ENCODE results near the gene C1orf226.

DNA sequence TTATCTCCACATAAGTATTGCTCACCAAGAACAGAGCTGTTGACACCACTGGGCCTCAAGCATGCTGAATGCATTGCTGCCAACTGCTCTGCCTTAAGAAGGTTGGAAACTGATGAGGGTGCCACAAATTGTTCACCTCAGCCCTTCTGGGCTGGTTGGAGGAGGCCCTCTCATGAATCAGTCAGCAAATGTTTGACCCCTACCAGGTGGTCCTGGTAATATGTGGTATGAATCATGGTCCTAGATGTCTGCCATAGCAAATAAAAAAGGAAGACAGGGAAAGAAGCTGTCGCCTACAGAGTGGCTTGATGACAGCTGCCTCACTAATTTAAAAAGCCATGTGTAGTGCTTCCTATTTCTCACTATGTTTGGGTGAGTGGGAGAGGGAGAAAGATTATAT is 17.0 kb upstream of the C1orf226 start:
- no peak for TF ChIP-seq POLR2A (IDR thresholded peaks at IDR 0.05)
- TF ChIP-seq, protein P1, sequence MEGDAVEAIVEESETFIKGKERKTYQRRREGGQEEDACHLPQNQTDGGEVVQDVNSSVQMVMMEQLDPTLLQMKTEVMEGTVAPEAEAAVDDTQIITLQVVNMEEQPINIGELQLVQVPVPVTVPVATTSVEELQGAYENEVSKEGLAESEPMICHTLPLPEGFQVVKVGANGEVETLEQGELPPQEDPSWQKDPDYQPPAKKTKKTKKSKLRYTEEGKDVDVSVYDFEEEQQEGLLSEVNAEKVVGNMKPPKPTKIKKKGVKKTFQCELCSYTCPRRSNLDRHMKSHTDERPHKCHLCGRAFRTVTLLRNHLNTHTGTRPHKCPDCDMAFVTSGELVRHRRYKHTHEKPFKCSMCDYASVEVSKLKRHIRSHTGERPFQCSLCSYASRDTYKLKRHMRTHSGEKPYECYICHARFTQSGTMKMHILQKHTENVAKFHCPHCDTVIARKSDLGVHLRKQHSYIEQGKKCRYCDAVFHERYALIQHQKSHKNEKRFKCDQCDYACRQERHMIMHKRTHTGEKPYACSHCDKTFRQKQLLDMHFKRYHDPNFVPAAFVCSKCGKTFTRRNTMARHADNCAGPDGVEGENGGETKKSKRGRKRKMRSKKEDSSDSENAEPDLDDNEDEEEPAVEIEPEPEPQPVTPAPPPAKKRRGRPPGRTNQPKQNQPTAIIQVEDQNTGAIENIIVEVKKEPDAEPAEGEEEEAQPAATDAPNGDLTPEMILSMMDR (IDR thresholded peaks at IDR 0.05 in 4 of 5, conservative IDR thresholded peaks at IDR 0.05 in 1 of 5) = no peak

Measured in gastrocnemius medialis (tissue), 4 donors.